Memory B cell (primary cell): ENCODE measurements around the gene PALLD.

Experiments
- ATAC-seq: fragments of 150-1000 bp; cut with Tn5 transposase; 2 replicates; pipeline ENCODE4 v1.10.0; 2021; ENCODE audit warnings: low read depth, mild to moderate bottlenecking, moderate library complexity
- DNase-seq, 2 donors: peaks; one replicate each; pipeline ENCODE4 v3.0.0; 2022; ENCODE audit warnings: low spot score in 2 of 2
- H3K27ac Mint-ChIP-seq: one replicate; pipeline ENCODE4 v1.8.0; 2022; ENCODE audit warnings: mild to moderate bottlenecking, moderate library complexity, mixed read lengths
- H3K27me3 Mint-ChIP-seq: one replicate; pipeline ENCODE4 v1.8.0; 2022; ENCODE audit warnings: mixed read lengths
- H3K36me3 Mint-ChIP-seq: one replicate; pipeline ENCODE4 v1.8.0; 2022; ENCODE audit warnings: mild to moderate bottlenecking, mixed read lengths
- H3K4me1 Mint-ChIP-seq: one replicate; pipeline ENCODE4 v1.8.0; 2022; ENCODE audit warnings: mixed read lengths
- H3K4me3 Mint-ChIP-seq: one replicate; pipeline ENCODE4 v1.8.0; 2022; ENCODE audit warnings: mild to moderate bottlenecking, moderate library complexity, mixed read lengths
- H3K9me3 Mint-ChIP-seq: one replicate; pipeline ENCODE4 v1.8.0; 2022; ENCODE audit warnings: mixed read lengths

Gene PALLD

GRCh38 chr4:168886351-168886750, 389.5 kb downstream of the PALLD start:
- ATAC-seq (no peak), DNase-seq (no peak)
- no peak overlapping the region for H3K4me3 Mint-ChIP-seq
- peaks cover 5% of the 10 kb centered on the region for H3K36me3 Mint-ChIP-seq
- no peaks in the 10 kb centered on the region for H3K4me1 Mint-ChIP-seq
- peaks cover 1% of the 10 kb centered on the region for H3K9me3 Mint-ChIP-seq
- H3K27ac Mint-ChIP-seq = no peak overlapping the region
- no peaks in the 10 kb centered on the region for H3K27me3 Mint-ChIP-seq

- ATAC-seq (no peak), DNase-seq (no peak)
- H3K4me3 Mint-ChIP-seq = no peak overlapping the region
- no peaks in the 10 kb centered on the region for H3K4me1 Mint-ChIP-seq
- H3K27me3 Mint-ChIP-seq = no peaks in the 10 kb centered on the region
- H3K36me3 Mint-ChIP-seq = peaks cover 5% of the 10 kb centered on the region
- no peak overlapping the region for H3K27ac Mint-ChIP-seq
- H3K9me3 Mint-ChIP-seq = peaks cover 1% of the 10 kb centered on the region
Measured at GRCh38 chr4:168887809-168888208, 391.0 kb downstream of the PALLD start.

GRCh38 chr4:168888715-168889215, 391.9 kb downstream of the PALLD start:
- H3K4me3 Mint-ChIP-seq = no peak overlapping the region
- no peaks in the 10 kb centered on the region for H3K4me1 Mint-ChIP-seq
- peaks cover 5% of the 10 kb centered on the region for H3K36me3 Mint-ChIP-seq
- H3K9me3 Mint-ChIP-seq = peaks cover 1% of the 10 kb centered on the region
- H3K27me3 Mint-ChIP-seq = no peaks in the 10 kb centered on the region
- DNase-seq (no peak), ATAC-seq (no peak)
- H3K27ac Mint-ChIP-seq = no peak overlapping the region

- no peak for ATAC-seq
- H3K36me3 Mint-ChIP-seq = peaks cover 13% of the 10 kb centered on the region
- H3K4me1 Mint-ChIP-seq = no peaks in the 10 kb centered on the region
Measured at GRCh38 chr4:168891086-168891485, 394.2 kb downstream of the PALLD start.

GRCh38 chr4:168891688-168892087, 394.8 kb downstream of the PALLD start:
- peaks cover 1% of the 10 kb centered on the region for H3K9me3 Mint-ChIP-seq
- no peaks in the 10 kb centered on the region for H3K4me1 Mint-ChIP-seq
- ATAC-seq = no peak
- H3K27ac Mint-ChIP-seq = no peak overlapping the region
- peaks cover 13% of the 10 kb centered on the region for H3K36me3 Mint-ChIP-seq
- no peak for DNase-seq
- H3K4me3 Mint-ChIP-seq = no peak overlapping the region
- H3K27me3 Mint-ChIP-seq = no peaks in the 10 kb centered on the region

More at GRCh38 chr4:168891086-168891485, 394.2 kb downstream of the PALLD start:
- Mint-ChIP-seq H3K27ac (no peak overlapping the region), H3K9me3 (peaks cover 1% of the 10 kb centered on the region), H3K4me3 (no peak overlapping the region), H3K27me3 (no peaks in the 10 kb centered on the region)
- DNase-seq = no peak

GRCh38 chr4:168892475-168892874, 395.6 kb downstream of the PALLD start:
- Mint-ChIP-seq H3K27me3 (no peaks in the 10 kb centered on the region), H3K4me3 (no peak overlapping the region), H3K4me1 (no peaks in the 10 kb centered on the region), H3K36me3 (peaks cover 13% of the 10 kb centered on the region), H3K27ac (no peak overlapping the region), H3K9me3 (peaks cover 1% of the 10 kb centered on the region)
- DNase-seq (no peak), ATAC-seq (no peak)

GRCh38 chr4:168893205-168893604, 396.4 kb downstream of the PALLD start:
- no peak for DNase-seq
- Mint-ChIP-seq H3K4me3 (no peak overlapping the region), H3K36me3 (peaks cover 13% of the 10 kb centered on the region), H3K27me3 (no peaks in the 10 kb centered on the region), H3K9me3 (peaks cover 1% of the 10 kb centered on the region), H3K27ac (no peak overlapping the region), H3K4me1 (no peaks in the 10 kb centered on the region)
- no peak for ATAC-seq

GRCh38 chr4:168893807-168894206, 397.0 kb downstream of the PALLD start:
- ATAC-seq (no peak), DNase-seq (no peak)
- H3K27ac Mint-ChIP-seq = no peak overlapping the region
- H3K9me3 Mint-ChIP-seq = peaks cover 1% of the 10 kb centered on the region
- peaks cover 12% of the 10 kb centered on the region for H3K36me3 Mint-ChIP-seq
- no peak overlapping the region for H3K4me3 Mint-ChIP-seq
- no peaks in the 10 kb centered on the region for H3K4me1 Mint-ChIP-seq
- no peaks in the 10 kb centered on the region for H3K27me3 Mint-ChIP-seq

- DNase-seq = no peak
- no peak overlapping the region for H3K4me3 Mint-ChIP-seq
- ATAC-seq = no peak
- H3K27me3 Mint-ChIP-seq = no peaks in the 10 kb centered on the region
- H3K36me3 Mint-ChIP-seq = no peaks in the 10 kb centered on the region
- no peak overlapping the region for H3K27ac Mint-ChIP-seq
- no peaks in the 10 kb centered on the region for H3K9me3 Mint-ChIP-seq
- no peaks in the 10 kb centered on the region for H3K4me1 Mint-ChIP-seq
Measured at GRCh38 chr4:168900080-168900479, 403.2 kb downstream of the PALLD start.

- Mint-ChIP-seq H3K4me1 (no peaks in the 10 kb centered on the region), H3K4me3 (no peak overlapping the region), H3K36me3 (no peaks in the 10 kb centered on the region), H3K27me3 (no peaks in the 10 kb centered on the region), H3K27ac (no peak overlapping the region), H3K9me3 (no peaks in the 10 kb centered on the region)
- DNase-seq (no peak), ATAC-seq (no peak)
Measured at GRCh38 chr4:168907119-168907698, 410.4 kb downstream of the PALLD start.

GRCh38 chr4:168908093-168908492, 411.2 kb downstream of the PALLD start:
- ATAC-seq = no peak
- H3K4me1 Mint-ChIP-seq = no peaks in the 10 kb centered on the region
- H3K9me3 Mint-ChIP-seq = no peaks in the 10 kb centered on the region
- H3K27me3 Mint-ChIP-seq = no peaks in the 10 kb centered on the region
- H3K27ac Mint-ChIP-seq = no peak overlapping the region
- DNase-seq = no peak
- no peaks in the 10 kb centered on the region for H3K36me3 Mint-ChIP-seq
- H3K4me3 Mint-ChIP-seq = no peak overlapping the region

GRCh38 chr4:168908851-168909273, 412.0 kb downstream of the PALLD start:
- H3K4me1 Mint-ChIP-seq = no peaks in the 10 kb centered on the region
- H3K27ac Mint-ChIP-seq = no peak overlapping the region
- no peak for DNase-seq
- no peak overlapping the region for H3K4me3 Mint-ChIP-seq
- no peaks in the 10 kb centered on the region for H3K9me3 Mint-ChIP-seq
- no peaks in the 10 kb centered on the region for H3K36me3 Mint-ChIP-seq
- no peaks in the 10 kb centered on the region for H3K27me3 Mint-ChIP-seq
- no peak for ATAC-seq

GRCh38 chr4:168914095-168914494, 417.2 kb downstream of the PALLD start:
- Mint-ChIP-seq H3K4me1 (no peaks in the 10 kb centered on the region), H3K4me3 (no peak overlapping the region)

GRCh38 chr4:168917138-168917779, 420.4 kb downstream of the PALLD start:
- Mint-ChIP-seq H3K4me1 (no peaks in the 10 kb centered on the region), H3K36me3 (no peaks in the 10 kb centered on the region), H3K9me3 (no peaks in the 10 kb centered on the region), H3K4me3 (no peak overlapping the region), H3K27me3 (no peaks in the 10 kb centered on the region), H3K27ac (no peak overlapping the region)
- no peak for DNase-seq
- ATAC-seq = no peak

More at GRCh38 chr4:168914095-168914494, 417.2 kb downstream of the PALLD start:
- no peaks in the 10 kb centered on the region for H3K36me3 Mint-ChIP-seq
- no peaks in the 10 kb centered on the region for H3K9me3 Mint-ChIP-seq
- H3K27ac Mint-ChIP-seq = no peak overlapping the region
- no peak for DNase-seq
- no peaks in the 10 kb centered on the region for H3K27me3 Mint-ChIP-seq
- no peak for ATAC-seq
